K562 (cell line): ENCODE data around the gene ALDH16A1. TPM values are rescaled to one million over a fixed set of nuclear protein-coding genes. Genes with fewer than 3 reads are reported as not detected.

Experiments
- ATAC-seq: fragments of 200-7000 bp; cut with Tn5 transposase; 3 replicates; pipeline ENCODE4 v1.9.1; 2020; ENCODE audit warnings: moderate library complexity
- BruUV-seq: library from RNA; stranded (reverse); fragments of 400-500 nt; replicated peaks from 2 replicates; lab custom pipeline; 2021; lab: Mats Ljungman, UMichigan
- CTCF ChIA-PET: fragments of 300-600 bp; formaldehyde crosslinking; extraction: SDS; loops from one replicate; lab custom pipeline; 2021; ENCODE audit warnings: low intra/inter-chr PET ratio; lab: Yijun Ruan, JAX
- POLR2A ChIA-PET: fragments of 300-600, 350-650 bp; sonication (Branson Sonifier 250); formaldehyde crosslinking; extraction: SDS; loops from one replicate; lab custom pipeline; 2021; ENCODE audit warnings: antibody characterized with exemption, inconsistent platforms; lab: Yijun Ruan, JAX
- DNase-seq, 4 experiments: peaks; one replicate each; pipeline versions ENCODE4 v3.0.0 to v3.0.0-alpha.2; 2011 to 2018; ENCODE audit warnings: low spot score in 3 of 4, mixed read lengths in 3 of 4; ENCODE audit errors: extremely low read depth in 1 of 4
- FAIRE-seq: peaks from 2 replicates; lab custom pipeline; 2011; peaks lifted over from hg19 to GRCh38; lab: Jason Lieb, UNC
- H2AFZ ChIP-seq: 2 replicates; pipeline ENCODE4 v1.6.0; 2011; ENCODE audit warnings: low read depth, low read length, control low read depth, inconsistent platforms
- H3K27ac ChIP-seq: fragments of 200-600 bp; 3 replicates; pipeline ENCODE4 v1.8.0; 2011; ENCODE audit warnings: low read depth, mild to moderate bottlenecking, control low read depth, inconsistent platforms, low read length, moderate library complexity, mixed read lengths; ENCODE audit errors: extremely low read depth
- H3K27me3 ChIP-seq, 2 experiments: fragments of 300-600 bp in 1 of 2; 2 replicates in 1 of 2; 3 replicates in 1 of 2; pipeline versions ENCODE4 v1.6.0 to v1.8.0; 2011; ENCODE audit warnings: inconsistent platforms in 2 of 2, low read length in 2 of 2, mild to moderate bottlenecking in 1 of 2, mixed read lengths in 1 of 2, moderate library complexity in 1 of 2; ENCODE audit not compliant: control insufficient read depth in 2 of 2, insufficient read depth in 2 of 2
- H3K36me3 ChIP-seq: fragments of 300-600 bp; 3 replicates; pipeline ENCODE4 v1.8.0; 2011; ENCODE audit warnings: mild to moderate bottlenecking, low read length, inconsistent platforms; ENCODE audit not compliant: control insufficient read depth, insufficient read depth
- H3K4me1 ChIP-seq, 2 experiments: fragments of 200-600 bp in 1 of 2; replicated peaks in 1 of 2; 2 replicates in 1 of 2; 3 replicates in 1 of 2; pipeline versions ENCODE4 v1.5.1 to v1.8.0; 2011; ENCODE audit warnings: inconsistent platforms in 2 of 2, low read length in 2 of 2, mild to moderate bottlenecking in 1 of 2, mixed read lengths in 1 of 2, moderate library complexity in 1 of 2; ENCODE audit not compliant: control insufficient read depth in 2 of 2, insufficient read depth in 2 of 2
- H3K4me2 ChIP-seq: 2 replicates; pipeline ENCODE4 v1.6.1; 2011; ENCODE audit warnings: low read length, control low read depth, inconsistent platforms, mixed read lengths; ENCODE audit not compliant: insufficient read depth
- H3K4me3 ChIP-seq: fragments of 200-600 bp; sonication (generic), shearing (Covaris generic); 2 replicates; pipeline ENCODE4 v1.5.1; 2016; ENCODE audit warnings: control low read depth, inconsistent platforms
- H3K79me2 ChIP-seq: fragments of 200-600 bp; 3 replicates; pipeline ENCODE4 v1.8.0; 2011; ENCODE audit warnings: low read length, inconsistent platforms; ENCODE audit not compliant: control insufficient read depth, insufficient read depth
- H3K9ac ChIP-seq, 2 experiments: 2 replicates each; pipeline versions ENCODE4 v1.6.0 to v1.6.1; 2011; ENCODE audit warnings: low read depth in 2 of 2, low read length in 2 of 2, control low read depth in 1 of 2, inconsistent platforms in 1 of 2, mild to moderate bottlenecking in 1 of 2, mixed read lengths in 1 of 2; ENCODE audit not compliant: insufficient read depth in 1 of 2
- H3K9me1 ChIP-seq: one replicate; pipeline ENCODE4 v1.6.0; 2011; ENCODE audit warnings: inconsistent platforms, mild to moderate bottlenecking, low read length, moderate library complexity; ENCODE audit not compliant: control insufficient read depth, insufficient read depth
- H3K9me3 ChIP-seq: replicated peaks from 2 replicates; pipeline ENCODE4 v1.5.1; 2011; ENCODE audit warnings: low read depth, low read length, inconsistent platforms; ENCODE audit not compliant: control insufficient read depth, insufficient read depth
- H4K20me1 ChIP-seq: replicated peaks from 2 replicates; pipeline ENCODE4 v1.6.1; 2011; ENCODE audit warnings: low read length, inconsistent platforms, mixed read lengths; ENCODE audit not compliant: control insufficient read depth, insufficient read depth
- ARHGAP35 ChIP-seq: fragments of 450-650 bp; IDR thresholded peaks from 2 replicates; pipeline ENCODE4 v1.6.1; 2018; ENCODE audit not compliant: partially characterized antibody
- CCAR2 ChIP-seq: fragments of 200-400 bp; formaldehyde crosslinking; IDR thresholded peaks from 2 replicates; pipeline ENCODE4 v1.6.1; 2017; ENCODE audit warnings: mild to moderate bottlenecking, low read depth, low read length
- HINFP ChIP-seq: fragments of 450-650 bp; conservative IDR thresholded peaks from 2 replicates; pipeline ENCODE4 v1.6.1; 2016; ENCODE audit warnings: missing genetic modification characterization, low read depth, mild to moderate bottlenecking, control low read depth, missing compliant biosample characterization
- HNRNPUL1 ChIP-seq: fragments of 200-400 bp; formaldehyde crosslinking; IDR thresholded peaks from 2 replicates; pipeline ENCODE4 v1.6.1; 2017; ENCODE audit warnings: low read length
- IRF2 ChIP-seq: sonication (generic); formaldehyde crosslinking; IDR thresholded peaks from 2 replicates; pipeline ENCODE4 v1.8.1; 2022; ENCODE audit warnings: mild to moderate bottlenecking, missing genetic modification reagents
- RBM22 ChIP-seq: fragments of 200-400 bp; formaldehyde crosslinking; IDR thresholded peaks from 2 replicates; pipeline ENCODE4 v1.6.1; 2018; ENCODE audit warnings: low read length, low read depth; ENCODE audit not compliant: poor library complexity, severe bottlenecking
- ZNF41 ChIP-seq: fragments of 250-450 bp; sonication (Bioruptor Pico); conservative IDR thresholded peaks from 2 replicates; pipeline ENCODE4 v1.4.0; 2020; ENCODE audit warnings: mild to moderate bottlenecking
- ZNF551 ChIP-seq: fragments of 250-450 bp; sonication (Bioruptor Pico); IDR thresholded peaks from 2 replicates; pipeline ENCODE4 v1.5.0; 2021; ENCODE audit warnings: mild to moderate bottlenecking, moderate library complexity
- ZNF639 ChIP-seq, 2 experiments: fragments of 200-800 bp in 1 of 2; sonication (Bioruptor generic) in 1 of 2; sonication (generic) in 1 of 2; formaldehyde crosslinking in 1 of 2; IDR thresholded peaks in 1 of 2; conservative IDR thresholded peaks in 1 of 2; 2 replicates each; pipeline versions ENCODE4 v1.5.0 to v1.6.1; 2016 to 2020; ENCODE audit warnings: missing compliant biosample characterization in 1 of 2, missing genetic modification characterization in 1 of 2, missing genetic modification reagents in 1 of 2
- WGBS: fragments of 100-300 bp; shearing (Covaris generic); methylation state at CpG from one replicate; pipeline ENCODE4 v1.1.6; 2016; ENCODE audit warnings: low coverage, mixed read lengths; ENCODE audit not compliant: insufficient coverage; ENCODE audit errors: missing lambda C conversion rate; 5-methylcytosine and 5-hydroxymethylcytosine counted together
- in situ Hi-C: fragments of 300-500 bp; cut with MboI; formaldehyde crosslinking; loops from 4 replicates; pipeline ENCODE4 v1.15.0; 2018; ENCODE audit warnings: inconsistent platforms, mixed read lengths
- intact Hi-C: fragments of 100-400 bp; cut with micrococcal nuclease; formaldehyde crosslinking; loops from 2 replicates; pipeline ENCODE4 v1.14.2; 2022
- polyA plus RNA-seq, 8 experiments: library from polyadenylated mRNA; depleted of rRNA in 4 of 8; stranded (reverse) in 5 of 8; unstranded in 3 of 8; fragments of >200 nt; fragmentation: Nextera tagmentation in 2 of 8; fragmentation: Illumina TruSeq in 1 of 8; extraction: Ambion mirVana in 2 of 8; extraction: Trizol in 1 of 8; gene quantifications; 2 replicates each; pipeline versions ENCODE4 v1.2.1 to v1.2.3, GENCODE V29; 2011 to 2014; ENCODE audit warnings: inconsistent platforms in 1 of 8, missing spikeins in 1 of 8
- total RNA-seq, 7 experiments: library from RNA; depleted of rRNA in 6 of 7; stranded (reverse); fragments of >200 nt in 6 of 7; fragmentation: Illumina TruSeq in 2 of 7; extraction: Trizol in 2 of 7; gene quantifications; 2 replicates each; pipeline versions ENCODE4 v1.2.1 to v1.2.3, GENCODE V29; 2011 to 2021; ENCODE audit warnings: low replicate concordance in 1 of 7

ALDH16A1 gene
- total and polyA plus RNA-seq, 9 of the 15 experiments (the other 6 are each of a cell fraction or from before 2014, with no cell fraction given), result 2.2 to 52.2 (median 7.6) TPM

- FAIRE-seq (no peak), DNase-seq (no peak), ATAC-seq (no peak)
- TF ChIP-seq HNRNPUL1 (no peak), RBM22 (no peak), ZNF639 (CRISPR knock-in tag; conservative IDR thresholded peaks at IDR 0.05 in 1 of 2, IDR thresholded peaks at IDR 0.05 in 1 of 2) (no peak), IRF2 (CRISPR knock-in tag) (no peak), ZNF41 (no peak), ZNF551 (CRISPR knock-in tag) (no peak), CCAR2 (no peak), HINFP (no peak), ARHGAP35 (no peak)
- H3K4me1 ChIP-seq, result peaks cover 37 to 54% of the 10 kb centered on the region in 2 experiments
- no TSS peak for BruUV-seq
- H3K4me2 ChIP-seq, result 0 out of 2 replicates have a peak overlapping the region, but pooled peaks have one; percentile 3
- no peaks in the 10 kb centered on the region for H3K9me1 ChIP-seq
- H3K9ac ChIP-seq, result peak overlapping the region in 1 of 2 experiments; percentile 22; a peak in 1 of 4 replicates
- peaks cover 7 to 19% of the 10 kb centered on the region in 2 experiments; a peak in 4 of 5 replicates for H3K27me3 ChIP-seq
- H3K4me3 ChIP-seq, result no peak overlapping the region
- 9% methylated on average over 4 of the region's 6 CpGs for WGBS
- no peaks in the 10 kb centered on the region for H3K79me2 ChIP-seq
- no peak overlapping the region for H2AFZ ChIP-seq
- ChIA-PET CTCF (no interaction called here), POLR2A (interaction anchor here (0.6 to 3.7 kb wide), 3 partner anchors 9 to 216 kb away, joined by 3 to 14 read pairs (median 3); no protein-coding TSS in a partner anchor)
- H3K9me3 ChIP-seq, result no peaks in the 10 kb centered on the region
- no peaks in the 10 kb centered on the region for H4K20me1 ChIP-seq
- in situ Hi-C loops (loop anchor here (5.0 kb wide), 1 partner anchor 48 kb away; no protein-coding TSS in a partner anchor), intact Hi-C loops (loop anchor here (5.0 to 10.0 kb wide), 2 partner anchors 175 to 288 kb away; no protein-coding TSS in a partner anchor)
- no peaks in the 10 kb centered on the region for H3K36me3 ChIP-seq
- no peak overlapping the region for H3K27ac ChIP-seq
Observed at GRCh38 chr19:49439836-49440235, 13.2 kb upstream of the ALDH16A1 start.
